HepG2 (cell line): Measurements from ENCODE around the gene NXPH4. TPM values are rescaled to one million over a fixed set of nuclear protein-coding genes. Genes with fewer than 3 reads are reported as not detected.

Experiments
- ATAC-seq: fragments of 200-7000 bp; cut with Tn5 transposase; 3 replicates; pipeline ENCODE4 v1.9.1; 2020; ENCODE audit warnings: mild to moderate bottlenecking, moderate library complexity
- BruUV-seq: library from RNA; stranded (reverse); fragments of 400-500 nt; replicated peaks from 2 replicates; lab custom pipeline; 2021; lab: Mats Ljungman, UMichigan
- CTCF ChIA-PET: fragments of 300-600 bp; formaldehyde crosslinking; extraction: SDS; loops from one replicate; lab custom pipeline; 2021; ENCODE audit warnings: low total read pairs, inconsistent platforms, low intra/inter-chr PET ratio; lab: Yijun Ruan, JAX
- POLR2A ChIA-PET: fragments of 350-600 bp; sonication (Branson Sonifier 250); formaldehyde crosslinking; loops from one replicate; lab custom pipeline; 2020; ENCODE audit warnings: antibody characterized with exemption, inconsistent platforms; lab: Yijun Ruan, JAX
- DNase-seq: peaks from one replicate; pipeline ENCODE4 v3.0.0-alpha.2; 2015; ENCODE audit warnings: low spot score
- FAIRE-seq: peaks from 3 replicates; lab custom pipeline; 2011; peaks lifted over from hg19 to GRCh38; lab: Jason Lieb, UNC
- H2AFZ ChIP-seq: one replicate; pipeline ENCODE4 v1.6.1; 2011; ENCODE audit warnings: low read length, inconsistent platforms
- H3K27ac ChIP-seq: fragments of 300-600 bp; 3 replicates; pipeline ENCODE4 v1.8.0; 2011; ENCODE audit warnings: mixed run types, mild to moderate bottlenecking, mixed read lengths, low read length, inconsistent platforms; ENCODE audit not compliant: insufficient read depth; ENCODE audit errors: extremely low read length
- H3K27me3 ChIP-seq, 2 experiments: fragments of 200-600 bp in 1 of 2; 2 replicates in 1 of 2; 3 replicates in 1 of 2; pipeline versions ENCODE4 v1.6.0 to v1.8.0; 2011; ENCODE audit warnings: low read length in 2 of 2, mild to moderate bottlenecking in 2 of 2, moderate library complexity in 2 of 2, inconsistent platforms in 1 of 2; ENCODE audit not compliant: insufficient read depth in 2 of 2, control insufficient read depth in 1 of 2
- H3K36me3 ChIP-seq, 2 experiments: fragments of 200-600 bp in 1 of 2; replicated peaks in 1 of 2; 2 replicates in 1 of 2; 3 replicates in 1 of 2; pipeline versions ENCODE4 v1.5.1 to v1.8.0; 2011; ENCODE audit warnings: low read length in 2 of 2, inconsistent platforms in 1 of 2; ENCODE audit not compliant: insufficient read depth in 2 of 2, control insufficient read depth in 1 of 2
- H3K4me1 ChIP-seq: 2 replicates; pipeline ENCODE4 v1.5.1; 2012; ENCODE audit warnings: low read length, inconsistent platforms; ENCODE audit not compliant: insufficient read depth
- H3K4me2 ChIP-seq: 2 replicates; pipeline ENCODE4 v1.6.0; 2011; ENCODE audit warnings: low read depth, low read length, inconsistent platforms
- H3K4me3 ChIP-seq, 3 experiments: fragments of 200-600 bp in 1 of 3; sonication (generic), shearing (Covaris generic) in 1 of 3; replicated peaks in 1 of 3; 2 replicates each; pipeline ENCODE4 v1.5.1; 2011 to 2016; ENCODE audit warnings: low read length in 3 of 3, inconsistent platforms in 2 of 3, low read depth in 2 of 3, mild to moderate bottlenecking in 2 of 3, control low read depth in 1 of 3, mixed read lengths in 1 of 3; ENCODE audit not compliant: insufficient read depth in 1 of 3
- H3K79me2 ChIP-seq: one replicate; pipeline ENCODE4 v1.6.1; 2011; ENCODE audit warnings: low read length, inconsistent platforms; ENCODE audit not compliant: insufficient read depth
- H3K9ac ChIP-seq: 2 replicates; pipeline ENCODE4 v1.6.0; 2011; ENCODE audit warnings: mild to moderate bottlenecking, low read depth, low read length, inconsistent platforms; ENCODE audit not compliant: insufficient read depth
- H3K9me3 ChIP-seq: 2 replicates; pipeline ENCODE4 v1.5.1; 2012; ENCODE audit warnings: mild to moderate bottlenecking, low read length
- H4K20me1 ChIP-seq: 2 replicates; pipeline ENCODE4 v1.6.0; 2011; ENCODE audit warnings: inconsistent platforms, mild to moderate bottlenecking, low read length, moderate library complexity; ENCODE audit not compliant: insufficient read depth
- FOSL2 ChIP-seq: sonication (generic); formaldehyde crosslinking; IDR thresholded peaks from 2 replicates; pipeline ENCODE4 v1.4.0; 2020; ENCODE audit warnings: missing genetic modification reagents
- HHEX ChIP-seq: IDR thresholded peaks from 2 replicates; pipeline ENCODE4 v1.6.1; 2016; ENCODE audit warnings: control low read depth
- MAZ ChIP-seq, 2 experiments: sonication (generic) in 1 of 2; formaldehyde crosslinking in 1 of 2; IDR thresholded peaks; 2 replicates each; pipeline versions ENCODE4 v1.5.0 to v1.6.1; 2012 to 2020; ENCODE audit warnings: low read depth in 2 of 2, mild to moderate bottlenecking in 2 of 2, borderline replicate concordance in 1 of 2, improper control_type of control experiment in 1 of 2, low read length in 1 of 2, missing genetic modification reagents in 1 of 2, moderate library complexity in 1 of 2
- NONO ChIP-seq, 2 experiments: fragments of 450-650 bp in 1 of 2; sonication (generic) in 1 of 2; formaldehyde crosslinking in 1 of 2; IDR thresholded peaks in 1 of 2; conservative IDR thresholded peaks in 1 of 2; 2 replicates each; pipeline versions ENCODE4 v1.6.1 to v1.8.0; 2017 to 2022; ENCODE audit warnings: mild to moderate bottlenecking in 1 of 2, missing genetic modification reagents in 1 of 2, moderate library complexity in 1 of 2
- SIX4 ChIP-seq: sonication (generic); formaldehyde crosslinking; IDR thresholded peaks from 2 replicates; pipeline ENCODE4 v1.4.0; 2020; ENCODE audit warnings: missing genetic modification reagents
- SMAD9 ChIP-seq: sonication (generic); formaldehyde crosslinking; IDR thresholded peaks from 2 replicates; pipeline ENCODE4 v1.5.1; 2020; ENCODE audit warnings: mild to moderate bottlenecking, missing genetic modification reagents
- ZBTB21 ChIP-seq: sonication (generic); formaldehyde crosslinking; IDR thresholded peaks from 2 replicates; pipeline ENCODE4 v1.4.0; 2020; ENCODE audit warnings: missing genetic modification reagents
- ZFP37 ChIP-seq: sonication (generic); formaldehyde crosslinking; IDR thresholded peaks from 2 replicates; pipeline ENCODE4 v1.4.0; 2020; ENCODE audit warnings: missing genetic modification reagents, borderline replicate concordance
- ZNF232 ChIP-seq: sonication (generic); formaldehyde crosslinking; IDR thresholded peaks from 2 replicates; pipeline ENCODE4 v1.4.0; 2020; ENCODE audit warnings: missing genetic modification reagents, borderline replicate concordance
- ZNF7 ChIP-seq: IDR thresholded peaks from 2 replicates; pipeline ENCODE4 v1.6.1; 2016; ENCODE audit warnings: missing biosample characterization, missing genetic modification reagents
- ZNF747 ChIP-seq: sonication (generic); formaldehyde crosslinking; IDR thresholded peaks from 2 replicates; pipeline ENCODE4 v1.8.1; 2023; ENCODE audit warnings: missing genetic modification reagents, mild to moderate bottlenecking, borderline replicate concordance
- ZNF776 ChIP-seq: sonication (generic); formaldehyde crosslinking; IDR thresholded peaks from 2 replicates; pipeline ENCODE4 v1.4.0; 2020; ENCODE audit warnings: mild to moderate bottlenecking, missing genetic modification reagents
- WGBS: methylation state at CpG from one replicate; pipeline ENCODE4 v1.1.6; 2017; ENCODE audit warnings: low lambda C conversion rate; 5-methylcytosine and 5-hydroxymethylcytosine counted together
- in situ Hi-C: cut with HindIII; loops from 2 replicates; pipeline ENCODE4 v1.10.0; 2017; ENCODE audit warnings: low pct_unique_long_range_greater_than_20kb; ENCODE audit not compliant: extremely low pct_ligation_motif_present
- intact Hi-C: fragments of 100-400 bp; cut with micrococcal nuclease; formaldehyde crosslinking; loops from one replicate; pipeline ENCODE4 v1.10.0; 2022; ENCODE audit not compliant: unreplicated experiment
- polyA plus RNA-seq, 8 experiments: library from polyadenylated mRNA; depleted of rRNA in 3 of 8; stranded (reverse) in 7 of 8; unstranded in 1 of 8; fragments of >200 nt; fragmentation: Illumina TruSeq in 4 of 8; extraction: Trizol in 4 of 8; gene quantifications; 2 replicates each; pipeline versions ENCODE4 v1.2.1 to v1.2.3, GENCODE V29; 2011 to 2016; ENCODE audit warnings: low read depth in 4 of 8, missing spikeins in 1 of 8, mixed read lengths in 1 of 8; ENCODE audit not compliant: insufficient read depth in 1 of 8
- total RNA-seq, 5 experiments: library from RNA; depleted of rRNA; stranded (reverse); fragments of >200 nt; fragmentation: Illumina TruSeq; extraction: Trizol; gene quantifications; 2 replicates each; pipeline ENCODE4 v1.2.3, GENCODE V29; 2016; ENCODE audit warnings: low read depth in 1 of 5
- TF ChIP-seq, protein P1 (sequence below): sonication (generic); formaldehyde crosslinking; IDR thresholded peaks from 2 replicates; pipeline ENCODE4 v1.4.0; 2020; ENCODE audit warnings: mild to moderate bottlenecking, missing genetic modification reagents
- TF ChIP-seq, protein P2 (sequence below): conservative IDR thresholded peaks from 2 replicates; pipeline ENCODE4 v1.6.1; 2018; ENCODE audit warnings: missing genetic modification reagents
- TF ChIP-seq, protein P3 (sequence below): sonication (generic); formaldehyde crosslinking; IDR thresholded peaks from 2 replicates; pipeline ENCODE4 v1.8.0; 2022; ENCODE audit warnings: mild to moderate bottlenecking, missing genetic modification reagents, moderate library complexity

Gene NXPH4
- total and polyA plus RNA-seq, 2 of the 13 experiments (the other 11 are each of a cell fraction or from before 2014, with no cell fraction given) = 0.13 TPM; not detected in 1

DNA sequence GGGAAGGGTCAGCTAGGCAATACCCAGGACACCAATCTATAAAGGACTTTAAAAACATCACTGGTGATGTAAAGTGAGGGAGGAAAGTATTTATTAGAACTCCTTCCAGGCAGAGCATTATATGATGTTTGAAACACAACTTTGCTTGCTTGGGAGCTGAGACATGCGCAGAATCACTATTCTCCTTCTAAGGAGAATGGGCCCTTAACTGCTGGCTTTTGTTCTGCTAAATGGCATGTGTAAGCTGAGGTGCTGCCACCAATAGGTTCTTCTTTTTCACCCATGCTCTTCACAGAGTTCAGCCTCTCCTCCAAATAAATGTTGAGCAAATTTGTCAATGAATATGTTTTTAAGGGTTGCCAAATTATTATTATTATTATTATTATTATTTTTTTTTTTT is 30.4 kb downstream of the NXPH4 start:
- FAIRE-seq = no peak
- no peaks in the 10 kb centered on the region for H3K79me2 ChIP-seq
- in situ Hi-C loops (no loop called here), intact Hi-C loops (no loop called here)
- peaks cover 26% of the 10 kb centered on the region for H3K4me1 ChIP-seq
- no peak overlapping the region for H3K9ac ChIP-seq
- CTCF ChIA-PET = no interaction called here
- no peaks in the 10 kb centered on the region for H3K36me3 ChIP-seq
- no peaks in the 10 kb centered on the region for H4K20me1 ChIP-seq
- POLR2A ChIA-PET = no interaction called here
- no peak overlapping the region for H3K27ac ChIP-seq
- no peak overlapping the region for H3K4me3 ChIP-seq
- H2AFZ ChIP-seq = no peak overlapping the region
- DNase-seq = no peak
- WGBS = 100% methylated on average over 1 of the region's 1 CpG
- H3K27me3 ChIP-seq = peaks cover 5 to 26% of the 10 kb centered on the region in 2 experiments; a peak in 4 of 5 replicates
- no peak overlapping the region for H3K4me2 ChIP-seq
- no peaks in the 10 kb centered on the region for H3K9me3 ChIP-seq
- no TSS peak for BruUV-seq
- no peak for ATAC-seq
- TF ChIP-seq ZBTB21 (no peak), ZNF776 (no peak), FOSL2 (CRISPR knock-in tag) (no peak)
- TF ChIP-seq, protein P1, sequence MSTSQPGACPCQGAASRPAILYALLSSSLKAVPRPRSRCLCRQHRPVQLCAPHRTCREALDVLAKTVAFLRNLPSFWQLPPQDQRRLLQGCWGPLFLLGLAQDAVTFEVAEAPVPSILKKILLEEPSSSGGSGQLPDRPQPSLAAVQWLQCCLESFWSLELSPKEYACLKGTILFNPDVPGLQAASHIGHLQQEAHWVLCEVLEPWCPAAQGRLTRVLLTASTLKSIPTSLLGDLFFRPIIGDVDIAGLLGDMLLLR (CRISPR knock-in tag) = no peak

DNA sequence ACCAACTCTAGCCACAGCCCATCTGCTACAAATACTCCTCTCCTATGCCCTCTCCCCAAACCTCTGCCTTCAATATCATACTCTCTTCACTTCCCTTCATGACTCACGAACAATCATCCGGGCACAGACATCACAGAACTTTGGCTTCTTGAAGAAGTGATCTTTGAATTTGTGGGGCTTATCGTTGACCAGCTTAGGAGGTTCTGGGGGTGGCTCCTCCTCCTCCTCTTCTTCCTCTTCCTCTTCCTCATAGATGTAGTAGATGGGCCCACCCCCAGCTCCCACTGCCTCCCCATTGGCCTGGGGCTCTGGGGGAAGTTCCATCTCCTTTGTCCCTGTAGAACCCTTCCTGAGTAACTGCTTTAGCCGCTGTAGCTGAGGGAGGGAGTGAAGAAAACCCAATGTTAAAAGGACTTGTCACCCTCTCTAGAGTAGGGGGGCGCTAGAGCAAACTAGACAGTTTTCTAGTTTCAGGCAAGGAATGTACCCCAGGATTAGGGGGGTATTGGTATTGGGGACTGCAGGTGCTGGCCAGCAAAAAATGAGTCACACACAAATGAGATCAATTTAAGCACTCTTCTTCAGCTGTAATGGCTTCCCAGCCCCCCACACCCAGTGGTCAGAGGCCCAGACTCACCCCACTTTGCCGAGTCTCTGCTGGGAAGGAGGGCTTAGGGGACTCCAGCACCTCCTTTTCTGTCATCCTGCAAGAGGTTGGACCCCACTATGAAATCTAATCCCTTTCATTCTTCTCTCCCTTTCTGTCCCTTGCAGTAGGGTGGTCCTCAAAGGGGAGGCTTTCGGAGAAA is 32.5 kb downstream of the NXPH4 start:
- DNase-seq (no peak), FAIRE-seq (no peak), ATAC-seq (no peak)
- Histone ChIP-seq H3K9me3 (no peaks in the 10 kb centered on the region), H3K4me2 (no peak overlapping the region), H3K27ac (no peak overlapping the region), H3K9ac (no peak overlapping the region), H3K36me3 (no peaks in the 10 kb centered on the region), H3K79me2 (no peaks in the 10 kb centered on the region), H4K20me1 (no peaks in the 10 kb centered on the region), H3K27me3 (peaks cover 1 to 10% of the 10 kb centered on the region in 2 experiments; a peak in 2 of 5 replicates), H3K4me3 (no peak overlapping the region), H2AFZ (no peak overlapping the region), H3K4me1 (peaks cover 12% of the 10 kb centered on the region; the same call in 1 of the 2 replicates)
- POLR2A ChIA-PET = no interaction called here
- intact Hi-C loops = no loop called here
- CTCF ChIA-PET = no interaction called here
- no TSS peak for BruUV-seq
- in situ Hi-C loops = no loop called here
- 59% methylated on average over 7 of the region's 7 CpGs for WGBS
- TF ChIP-seq ZNF7 (CRISPR knock-in tag) (no peak), HHEX (CRISPR knock-in tag) (no peak), ZFP37 (CRISPR knock-in tag) (no peak), ZNF232 (CRISPR knock-in tag) (no peak), NONO (IDR thresholded peaks at IDR 0.05) (no peak), NONO (CRISPR knock-in tag; conservative IDR thresholded peaks at IDR 0.05) (no peak), SMAD9 (CRISPR knock-in tag) (no peak), SIX4 (no peak), MAZ (IDR thresholded peaks at IDR 0.05; ENCODE audit: borderline replicate concordance, low read depth, low read length) (no peak), MAZ (CRISPR knock-in tag; IDR thresholded peaks at IDR 0.05; ENCODE audit: low read depth) (no peak), ZNF747 (CRISPR knock-in tag) (no peak)
- TF ChIP-seq, protein P2, sequence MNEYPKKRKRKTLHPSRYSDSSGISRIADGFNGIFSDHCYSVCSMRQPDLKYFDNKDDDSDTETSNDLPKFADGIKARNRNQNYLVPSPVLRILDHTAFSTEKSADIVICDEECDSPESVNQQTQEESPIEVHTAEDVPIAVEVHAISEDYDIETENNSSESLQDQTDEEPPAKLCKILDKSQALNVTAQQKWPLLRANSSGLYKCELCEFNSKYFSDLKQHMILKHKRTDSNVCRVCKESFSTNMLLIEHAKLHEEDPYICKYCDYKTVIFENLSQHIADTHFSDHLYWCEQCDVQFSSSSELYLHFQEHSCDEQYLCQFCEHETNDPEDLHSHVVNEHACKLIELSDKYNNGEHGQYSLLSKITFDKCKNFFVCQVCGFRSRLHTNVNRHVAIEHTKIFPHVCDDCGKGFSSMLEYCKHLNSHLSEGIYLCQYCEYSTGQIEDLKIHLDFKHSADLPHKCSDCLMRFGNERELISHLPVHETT (CRISPR knock-in tag) = no peak
- TF ChIP-seq, protein P3, sequence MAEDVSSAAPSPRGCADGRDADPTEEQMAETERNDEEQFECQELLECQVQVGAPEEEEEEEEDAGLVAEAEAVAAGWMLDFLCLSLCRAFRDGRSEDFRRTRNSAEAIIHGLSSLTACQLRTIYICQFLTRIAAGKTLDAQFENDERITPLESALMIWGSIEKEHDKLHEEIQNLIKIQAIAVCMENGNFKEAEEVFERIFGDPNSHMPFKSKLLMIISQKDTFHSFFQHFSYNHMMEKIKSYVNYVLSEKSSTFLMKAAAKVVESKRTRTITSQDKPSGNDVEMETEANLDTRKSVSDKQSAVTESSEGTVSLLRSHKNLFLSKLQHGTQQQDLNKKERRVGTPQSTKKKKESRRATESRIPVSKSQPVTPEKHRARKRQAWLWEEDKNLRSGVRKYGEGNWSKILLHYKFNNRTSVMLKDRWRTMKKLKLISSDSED (CRISPR knock-in tag) = no peak
